Mammary epithelial cell (primary cell): ENCODE results near the gene FSD1L.

ENCODE experiments used
- EZH2 ChIP-seq: IDR thresholded peaks from 2 replicates; pipeline ENCODE4 v1.6.1; 2012; ENCODE audit warnings: low read length, inconsistent platforms, borderline replicate concordance
- TF ChIP-seq, protein P1 (sequence below), 2 donors: IDR thresholded peaks in 1 of 2; conservative IDR thresholded peaks in 1 of 2; 2 replicates each; pipeline ENCODE4 v1.5.1; 2011 to 2012; ENCODE audit warnings: inconsistent platforms in 2 of 2, low read length in 2 of 2, mild to moderate bottlenecking in 2 of 2, control low read depth in 1 of 2, low read depth in 1 of 2; ENCODE audit not compliant: insufficient read depth in 1 of 2; ENCODE audit errors: extremely low read depth in 1 of 2

DNA sequence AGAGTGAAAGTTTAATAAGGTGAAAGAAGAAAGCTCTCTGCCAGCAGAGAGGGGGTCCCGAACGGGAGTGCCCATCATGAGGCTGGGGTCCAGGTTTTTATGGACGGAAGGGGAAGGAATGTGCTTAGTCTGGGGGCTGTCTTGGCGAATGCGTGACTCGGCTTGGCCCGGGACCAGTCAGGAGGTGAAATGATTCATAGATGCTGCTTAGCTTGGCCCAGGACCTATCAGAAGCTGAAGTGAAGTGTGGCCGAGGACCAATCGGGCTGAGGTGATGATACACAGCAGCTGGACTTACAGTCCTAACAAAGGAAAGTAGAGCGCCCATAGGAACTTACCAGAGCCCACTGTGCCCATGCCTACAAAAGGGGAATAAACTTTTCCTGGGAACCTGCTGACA is 106.2 kb downstream of the FSD1L start:
- TF ChIP-seq, protein P1, sequence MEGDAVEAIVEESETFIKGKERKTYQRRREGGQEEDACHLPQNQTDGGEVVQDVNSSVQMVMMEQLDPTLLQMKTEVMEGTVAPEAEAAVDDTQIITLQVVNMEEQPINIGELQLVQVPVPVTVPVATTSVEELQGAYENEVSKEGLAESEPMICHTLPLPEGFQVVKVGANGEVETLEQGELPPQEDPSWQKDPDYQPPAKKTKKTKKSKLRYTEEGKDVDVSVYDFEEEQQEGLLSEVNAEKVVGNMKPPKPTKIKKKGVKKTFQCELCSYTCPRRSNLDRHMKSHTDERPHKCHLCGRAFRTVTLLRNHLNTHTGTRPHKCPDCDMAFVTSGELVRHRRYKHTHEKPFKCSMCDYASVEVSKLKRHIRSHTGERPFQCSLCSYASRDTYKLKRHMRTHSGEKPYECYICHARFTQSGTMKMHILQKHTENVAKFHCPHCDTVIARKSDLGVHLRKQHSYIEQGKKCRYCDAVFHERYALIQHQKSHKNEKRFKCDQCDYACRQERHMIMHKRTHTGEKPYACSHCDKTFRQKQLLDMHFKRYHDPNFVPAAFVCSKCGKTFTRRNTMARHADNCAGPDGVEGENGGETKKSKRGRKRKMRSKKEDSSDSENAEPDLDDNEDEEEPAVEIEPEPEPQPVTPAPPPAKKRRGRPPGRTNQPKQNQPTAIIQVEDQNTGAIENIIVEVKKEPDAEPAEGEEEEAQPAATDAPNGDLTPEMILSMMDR (conservative IDR thresholded peaks at IDR 0.05 in 1 of 2, IDR thresholded peaks at IDR 0.05 in 1 of 2; ENCODE audit: extremely low read depth in 1 of 2, insufficient read depth in 1 of 2, low read depth in 1 of 2, low read length in 2 of 2): no peak
- TF ChIP-seq EZH2: no peak
